GM21717 (cell line): ENCODE measurements around the gene ZNF521.

Experiments used
- ATAC-seq: cut with Tn5 transposase; IDR thresholded peaks from one replicate; pipeline ENCODE4 v1.9.1; 2021; ENCODE audit warnings: mild to moderate bottlenecking, moderate library complexity; ENCODE audit not compliant: unreplicated experiment

The ZNF521 gene

GRCh38 chr18:25351777-25352628, at the start of gene ZNF521:
ZNF521 (minus strand) TSS chr18:25352166; CDS start chr18:25350946, 1,220 bp downstream.
- peak; percentile 57 for ATAC-seq

GRCh38 chr18:25399554-25399953, 47.6 kb upstream of the ZNF521 start:
- no peak for ATAC-seq

DNA sequence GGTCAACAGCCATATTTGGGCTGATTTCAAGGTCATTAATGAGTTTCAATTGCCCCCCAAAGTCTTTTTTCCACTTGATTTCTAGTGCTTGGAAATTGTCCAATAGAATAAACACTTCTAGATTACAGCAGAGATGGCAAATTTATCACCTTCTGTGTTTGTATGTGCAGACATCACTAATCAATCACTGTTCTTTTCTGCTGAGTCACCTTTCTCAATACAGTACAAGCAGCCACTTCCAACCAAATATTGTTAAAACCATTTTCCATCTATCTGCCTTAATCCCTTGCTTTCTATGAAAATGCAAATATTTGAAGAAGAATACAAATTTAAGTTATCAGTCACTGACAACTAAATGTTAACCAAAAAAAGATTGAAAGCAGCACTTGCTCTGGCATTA, 40.2 kb upstream of the ZNF521 start:
- ATAC-seq = no peak

DNA sequence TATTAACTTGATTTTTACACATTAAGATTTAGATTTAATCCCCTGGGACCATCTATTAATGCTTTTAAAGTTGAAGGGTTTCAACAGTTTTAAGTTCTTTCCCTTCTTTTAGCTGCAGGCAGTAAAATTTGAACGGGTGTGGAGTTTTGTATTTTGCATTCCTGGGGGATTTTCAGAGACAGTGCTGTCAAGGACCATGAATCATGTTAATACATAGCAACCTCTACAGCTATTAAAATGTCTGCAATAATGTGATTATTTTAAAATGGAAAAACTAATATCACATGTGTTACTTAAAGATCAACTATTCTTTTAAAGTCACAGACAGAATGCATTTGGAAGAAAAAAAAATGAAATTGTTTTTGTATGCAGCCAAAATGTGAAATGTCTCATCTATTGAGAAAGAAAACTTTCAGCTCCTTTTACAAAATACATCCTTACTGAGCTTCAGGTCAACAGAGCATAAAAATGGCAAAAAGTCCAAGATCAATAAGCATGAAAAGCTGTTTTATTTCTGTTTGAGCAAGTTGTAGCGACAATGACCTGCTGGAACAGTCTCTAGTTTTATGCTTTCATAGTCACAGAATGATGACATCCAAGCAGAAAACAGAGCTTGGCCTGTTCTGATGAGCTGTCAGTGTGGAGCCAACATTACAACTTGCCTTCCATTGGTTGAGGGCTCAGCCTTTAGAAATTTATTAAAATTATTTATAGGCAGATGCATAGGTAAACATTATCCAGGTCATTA, 21.6 kb upstream of the ZNF521 start:
- no peak for ATAC-seq

DNA sequence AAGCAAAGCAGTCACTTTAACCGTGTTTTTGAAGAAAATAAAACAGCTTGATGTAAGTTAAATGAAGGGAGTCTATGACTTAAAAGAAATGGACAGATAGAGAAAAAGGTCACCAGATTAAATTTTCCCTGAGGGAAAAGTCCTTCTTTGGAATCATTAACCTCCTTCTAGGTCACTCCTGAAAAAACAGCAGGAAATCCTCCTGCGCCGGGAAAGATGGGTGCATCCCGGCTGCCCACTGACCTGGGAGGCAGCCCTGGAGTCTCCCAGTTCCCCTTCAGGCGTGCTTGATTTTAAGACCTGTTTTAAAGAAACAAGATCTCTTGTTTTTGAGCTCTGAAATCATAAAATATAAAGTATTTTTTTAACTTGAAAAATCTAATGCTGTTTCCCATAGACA, 18.4 kb upstream of the ZNF521 start:
- ATAC-seq = no peak

DNA sequence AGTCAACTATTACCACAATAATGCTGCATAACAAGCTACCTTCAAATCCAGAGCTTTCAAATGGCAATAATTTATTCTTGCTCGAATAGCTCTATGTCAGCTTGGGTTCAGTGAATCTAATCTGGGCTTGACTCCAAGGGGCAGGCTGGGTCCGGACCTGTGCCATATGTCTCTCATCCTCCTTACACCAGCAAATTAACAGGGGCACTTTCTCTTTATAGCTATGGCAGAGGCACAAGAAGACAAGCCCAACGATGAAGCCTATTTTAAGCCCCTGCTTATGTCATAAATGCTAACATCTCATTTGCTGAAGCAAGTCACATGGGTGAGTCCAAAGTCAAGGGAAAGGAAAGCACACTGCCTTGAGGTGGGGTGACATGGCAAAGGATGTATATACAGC, 13.3 kb upstream of the ZNF521 start:
- ATAC-seq = no peak

DNA sequence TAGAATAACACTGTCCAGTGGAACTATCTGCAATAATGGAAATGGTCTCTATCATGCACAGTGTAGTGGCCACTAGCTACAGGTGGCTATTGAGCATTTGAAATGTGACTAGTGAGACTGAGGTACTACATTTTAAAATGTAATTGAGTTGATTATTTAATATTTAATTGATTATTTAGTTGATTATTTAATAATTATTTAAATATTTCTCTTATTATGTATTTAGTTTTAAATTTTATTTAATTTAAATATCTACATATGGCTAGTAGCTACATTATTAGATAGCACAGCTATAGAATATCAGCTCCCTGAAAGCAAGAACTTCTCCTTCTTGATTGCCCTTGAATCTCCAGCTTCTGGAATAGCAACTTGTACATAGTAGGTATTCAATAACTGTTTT, 12.8 kb upstream of the ZNF521 start:
- ATAC-seq = no peak

- no peak for ATAC-seq
Observed at GRCh38 chr18:25360301-25360899, 8.4 kb upstream of the ZNF521 start.

GRCh38 chr18:25353080-25353479, 1.1 kb upstream of the ZNF521 start:
- no peak for ATAC-seq

GRCh38 chr18:25352629-25353005, 651 bp upstream of the ZNF521 start:
- no peak for ATAC-seq

DNA sequence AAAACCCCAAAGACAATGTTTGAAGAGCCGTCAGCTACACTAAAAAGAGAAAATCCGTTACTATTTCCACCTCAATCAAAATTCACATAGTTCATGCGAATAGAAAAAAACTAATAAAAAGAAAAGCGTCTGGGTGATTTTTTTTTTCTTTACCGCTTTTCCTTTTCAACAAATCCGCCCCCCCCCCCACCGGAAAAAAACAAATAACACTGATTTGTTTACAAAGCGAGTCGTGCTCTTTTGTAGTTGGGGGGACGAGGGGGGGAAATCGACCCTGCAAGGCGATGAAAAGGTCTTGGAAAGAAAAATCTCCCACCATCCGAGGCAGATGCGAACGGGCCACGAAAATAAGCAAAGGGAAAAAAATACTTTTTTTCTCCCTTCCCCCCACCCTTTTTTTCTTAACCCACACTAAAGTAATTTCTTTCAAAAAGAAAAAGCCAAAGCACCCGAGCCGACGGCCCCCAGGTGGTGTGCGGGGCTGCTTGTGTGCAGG, 638 bp downstream of the ZNF521 start:
- ATAC-seq = no peak

- no peak for ATAC-seq
Observed at GRCh38 chr18:25350489-25351251, 1.3 kb downstream of the ZNF521 start.

DNA sequence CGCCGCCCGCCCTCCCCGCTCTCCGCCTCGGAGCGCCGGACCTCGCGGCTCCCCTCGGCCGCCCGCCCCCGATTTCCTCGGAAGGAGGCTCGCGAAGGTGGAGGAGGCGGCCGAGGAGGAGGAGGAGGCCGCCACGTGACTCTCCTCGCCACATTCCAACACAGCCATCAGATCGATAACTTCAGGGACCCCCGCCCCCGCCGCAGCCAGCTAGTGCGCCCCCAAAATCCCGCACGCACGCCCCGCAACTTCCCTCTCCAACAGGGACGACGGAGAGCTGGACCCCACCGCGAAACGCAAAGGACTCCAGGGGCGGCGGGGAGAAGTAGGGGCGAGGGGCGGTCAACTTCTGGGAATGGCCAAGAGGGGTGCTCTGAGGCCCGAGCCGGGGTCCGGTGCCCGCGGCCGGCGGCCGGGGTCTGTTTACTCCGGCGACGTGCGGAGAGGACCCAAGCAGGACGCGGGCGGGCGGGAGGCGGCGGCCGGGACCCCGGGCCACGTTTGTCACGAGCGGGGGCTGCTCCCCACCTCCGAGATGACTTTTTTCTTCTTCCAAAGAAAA, 2.0 kb downstream of the ZNF521 start:
- no peak for ATAC-seq

GRCh38 chr18:25349131-25349925, 2.6 kb downstream of the ZNF521 start:
- ATAC-seq = no peak

- ATAC-seq = no peak
Observed at GRCh38 chr18:25348386-25349130, 3.4 kb downstream of the ZNF521 start.

DNA sequence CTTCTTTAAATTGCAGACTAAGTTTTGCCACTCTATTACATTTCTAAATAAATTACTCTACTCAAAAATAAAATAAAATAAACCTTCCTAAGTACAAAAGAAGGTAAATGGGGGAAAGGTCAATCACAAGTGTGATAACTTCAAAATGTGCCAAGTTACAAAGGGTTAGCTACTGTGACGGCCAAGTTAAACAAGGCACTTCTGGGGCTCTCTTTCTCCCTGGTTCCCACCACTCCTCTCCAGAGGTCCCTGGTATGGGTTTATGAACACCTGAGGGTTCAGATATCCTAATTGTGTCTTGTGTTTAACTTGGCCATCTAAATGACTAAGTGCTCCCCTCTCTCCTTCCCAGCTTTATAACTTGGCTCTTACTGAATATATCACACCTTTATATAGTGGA, 5.4 kb downstream of the ZNF521 start:
- ATAC-seq = no peak

GRCh38 chr18:25345081-25345866, 6.7 kb downstream of the ZNF521 start:
- no peak for ATAC-seq

GRCh38 chr18:25341831-25342230, 10.1 kb downstream of the ZNF521 start:
- ATAC-seq = no peak
